Muscle layer of duodenum (tissue), 2 donors: ENCODE measurements around the gene TMEM150A.
"Not testable (repeated sequence)": the region's sequence is repeated elsewhere in the genome, so short reads cannot be mapped to it uniquely, and the experiment has no call there.

ENCODE experiments used
- H3K27ac ChIP-seq: one replicate; pipeline ENCODE4 v1.7.0; 2013; ENCODE audit warnings: mild to moderate bottlenecking, low read length
- H3K27me3 ChIP-seq: one replicate; pipeline ENCODE4 v1.7.0; 2013; ENCODE audit warnings: low read depth, mild to moderate bottlenecking, control low read depth, low read length
- H3K36me3 ChIP-seq, 2 donors: one replicate each; pipeline ENCODE4 v1.7.0; 2013; ENCODE audit warnings: low read length in 2 of 2, control low read depth in 1 of 2, mild to moderate bottlenecking in 1 of 2; ENCODE audit not compliant: insufficient read depth in 2 of 2, control insufficient read depth in 1 of 2
- H3K4me1 ChIP-seq, 2 donors: one replicate each; pipeline ENCODE4 v1.7.0; 2013; ENCODE audit warnings: low read length in 2 of 2, mild to moderate bottlenecking in 2 of 2, control low read depth in 1 of 2, moderate library complexity in 1 of 2; ENCODE audit not compliant: insufficient read depth in 2 of 2, control insufficient read depth in 1 of 2
- H3K4me3 ChIP-seq, 2 donors: one replicate each; pipeline ENCODE4 v1.7.0; 2013; ENCODE audit warnings: low read length in 2 of 2, low read depth in 1 of 2, mild to moderate bottlenecking in 1 of 2
- H3K9me3 ChIP-seq, 2 donors: one replicate each; pipeline ENCODE4 v1.7.0; 2013; ENCODE audit warnings: low read length in 2 of 2, control low read depth in 1 of 2, mild to moderate bottlenecking in 1 of 2; ENCODE audit not compliant: control insufficient read depth in 1 of 2
- donor health status: healthy.

TMEM150A gene

DNA sequence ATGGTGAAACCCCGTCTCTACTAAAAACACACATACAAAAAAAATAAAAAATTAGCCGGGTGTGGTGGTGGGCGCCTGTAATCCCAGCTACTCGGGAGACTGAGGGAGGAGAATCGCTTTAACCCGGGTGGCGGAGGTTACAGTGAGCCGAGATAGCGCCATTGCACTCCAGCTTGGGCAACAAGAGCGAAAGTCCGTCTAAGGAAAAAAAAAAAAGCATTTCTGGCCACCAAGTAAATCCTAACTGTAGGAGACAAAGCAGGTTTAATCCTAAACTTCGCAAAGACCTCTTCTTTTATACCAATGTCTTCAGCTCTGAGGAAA lies 42.1 kb downstream of the TMEM150A start:
- Histone ChIP-seq H3K36me3 (peaks cover 11 to 20% of the 10 kb centered on the region in 2 donors), H3K4me1 (peaks cover 3 to 14% of the 10 kb centered on the region in 2 donors), H3K4me3 (peak overlapping the region; percentile 87 to 95)
- not testable (repeated sequence) for H3K27me3 ChIP-seq, H3K9me3 ChIP-seq, H3K27ac ChIP-seq

DNA sequence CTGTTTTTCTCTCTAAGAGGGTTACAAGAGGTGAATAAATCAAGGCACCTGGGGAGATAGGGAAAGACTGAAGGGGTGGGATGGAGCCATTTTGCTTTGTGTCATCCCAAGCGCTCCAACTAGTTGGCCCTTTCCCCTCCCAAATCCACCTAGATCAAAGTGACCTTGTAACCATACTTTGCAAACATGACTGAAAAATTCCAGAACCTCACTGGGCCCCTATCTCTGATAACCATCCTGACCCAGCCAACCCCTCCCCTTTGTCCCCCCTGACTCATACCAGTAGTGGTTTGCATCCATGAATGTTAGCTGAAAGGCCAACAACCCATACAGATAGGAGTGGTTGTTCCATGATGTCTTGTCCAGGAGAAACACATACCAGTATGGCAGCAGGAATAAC lies 44.3 kb downstream of the TMEM150A start:
- H3K27me3 ChIP-seq: no peaks in the 10 kb centered on the region
- peaks cover 3 to 14% of the 10 kb centered on the region in 2 donors for H3K4me1 ChIP-seq
- no peaks in the 10 kb centered on the region for H3K9me3 ChIP-seq
- H3K36me3 ChIP-seq: peaks cover 30 to 32% of the 10 kb centered on the region in 2 donors
- no peak overlapping the region for H3K4me3 ChIP-seq
- no peak overlapping the region for H3K27ac ChIP-seq

DNA sequence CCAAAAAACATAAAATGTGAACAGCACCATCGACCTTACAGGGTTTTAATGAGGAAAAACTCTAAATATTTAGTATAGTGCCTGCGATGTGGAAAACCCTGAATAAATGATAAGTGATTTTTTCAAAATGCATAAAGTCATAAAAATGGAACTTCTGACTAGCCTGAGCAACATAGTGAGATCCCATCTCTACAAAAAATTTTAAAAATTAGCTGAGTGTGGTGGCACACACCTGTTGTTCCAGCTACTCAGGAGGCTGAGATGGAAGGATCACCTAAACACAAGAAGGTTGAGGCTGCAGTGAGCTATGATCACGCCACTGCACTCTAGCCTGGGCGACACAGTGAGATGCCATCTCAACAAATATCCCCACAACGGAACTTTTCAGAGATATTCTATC lies 45.4 kb downstream of the TMEM150A start:
- H3K36me3 ChIP-seq: peaks cover 40 to 42% of the 10 kb centered on the region in 2 donors
- H3K27ac ChIP-seq: no peak overlapping the region
- H3K4me3 ChIP-seq: no peak overlapping the region
- H3K9me3 ChIP-seq: no peaks in the 10 kb centered on the region
- H3K4me1 ChIP-seq: peaks cover 3 to 16% of the 10 kb centered on the region in 2 donors
- no peaks in the 10 kb centered on the region for H3K27me3 ChIP-seq

GRCh38 chr2:85554980-85555612 lies 47.4 kb downstream of the TMEM150A start:
- H3K36me3 ChIP-seq: peaks cover 59 to 61% of the 10 kb centered on the region in 2 donors
- H3K4me1 ChIP-seq: peaks cover 3 to 13% of the 10 kb centered on the region in 2 donors
- H3K27ac ChIP-seq: no peak overlapping the region
- H3K4me3 ChIP-seq: no peak overlapping the region
- no peaks in the 10 kb centered on the region for H3K9me3 ChIP-seq
- H3K27me3 ChIP-seq: no peaks in the 10 kb centered on the region

- H3K27me3 ChIP-seq: no peaks in the 10 kb centered on the region
- no peaks in the 10 kb centered on the region for H3K9me3 ChIP-seq
- peaks cover 0 to 7% of the 10 kb centered on the region in 2 donors for H3K4me1 ChIP-seq
- no peak overlapping the region for H3K4me3 ChIP-seq
- no peak overlapping the region for H3K27ac ChIP-seq
- peaks cover 61 to 63% of the 10 kb centered on the region in 2 donors for H3K36me3 ChIP-seq
These were observed 49.3 kb downstream of the TMEM150A start for GRCh38 chr2:85553184-85553583.

GRCh38 chr2:85551698-85552678 lies 50.5 kb downstream of the TMEM150A start:
- no peaks in the 10 kb centered on the region for H3K9me3 ChIP-seq
- H3K4me3 ChIP-seq: no peak overlapping the region
- peaks cover 58 to 61% of the 10 kb centered on the region in 2 donors for H3K36me3 ChIP-seq
- H3K4me1 ChIP-seq: peaks cover 0 to 7% of the 10 kb centered on the region in 2 donors
- no peaks in the 10 kb centered on the region for H3K27me3 ChIP-seq
- no peak overlapping the region for H3K27ac ChIP-seq

DNA sequence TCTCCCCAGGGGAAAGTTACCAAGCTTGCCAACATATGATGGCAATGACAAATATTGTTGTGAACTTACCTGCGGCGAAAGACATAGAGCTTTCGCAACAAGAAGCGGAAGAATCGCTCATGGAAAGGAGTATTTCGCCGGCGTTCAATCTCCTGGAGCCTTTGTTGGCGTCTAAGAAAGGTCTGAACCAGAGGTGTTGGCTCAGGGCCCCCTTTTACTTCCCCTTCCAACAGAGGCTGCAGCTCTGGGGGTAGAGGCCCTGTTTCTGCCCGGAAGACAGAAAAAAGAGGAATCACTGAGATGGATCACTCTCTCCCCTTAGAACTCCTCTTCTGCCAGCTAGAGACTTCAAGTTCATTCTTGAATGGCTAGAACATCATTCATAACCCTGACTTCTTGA lies 52.0 kb downstream of the TMEM150A start:
- Histone ChIP-seq H3K4me3 (no peak overlapping the region), H3K9me3 (no peaks in the 10 kb centered on the region), H3K36me3 (peaks cover 51 to 61% of the 10 kb centered on the region in 2 donors), H3K27me3 (no peaks in the 10 kb centered on the region), H3K4me1 (peaks cover 0 to 7% of the 10 kb centered on the region in 2 donors), H3K27ac (peak overlapping the region; percentile 28)

GRCh38 chr2:85549826-85550225 lies 52.7 kb downstream of the TMEM150A start:
- H3K36me3 ChIP-seq: peaks cover 52 to 61% of the 10 kb centered on the region in 2 donors

GRCh38 chr2:85549095-85549494 lies 53.4 kb downstream of the TMEM150A start:
- Histone ChIP-seq H3K36me3 (peaks cover 55 to 63% of the 10 kb centered on the region in 2 donors), H3K4me3 (no peak overlapping the region), H3K9me3 (no peaks in the 10 kb centered on the region), H3K27ac (no peak overlapping the region), H3K4me1 (peaks cover 0 to 11% of the 10 kb centered on the region in 2 donors), H3K27me3 (no peaks in the 10 kb centered on the region)

More at GRCh38 chr2:85549826-85550225, 52.7 kb downstream of the TMEM150A start:
- Histone ChIP-seq H3K4me3 (no peak overlapping the region), H3K4me1 (peaks cover 0 to 7% of the 10 kb centered on the region in 2 donors), H3K9me3 (no peaks in the 10 kb centered on the region), H3K27ac (peak overlapping the region; percentile 28), H3K27me3 (no peaks in the 10 kb centered on the region)

DNA sequence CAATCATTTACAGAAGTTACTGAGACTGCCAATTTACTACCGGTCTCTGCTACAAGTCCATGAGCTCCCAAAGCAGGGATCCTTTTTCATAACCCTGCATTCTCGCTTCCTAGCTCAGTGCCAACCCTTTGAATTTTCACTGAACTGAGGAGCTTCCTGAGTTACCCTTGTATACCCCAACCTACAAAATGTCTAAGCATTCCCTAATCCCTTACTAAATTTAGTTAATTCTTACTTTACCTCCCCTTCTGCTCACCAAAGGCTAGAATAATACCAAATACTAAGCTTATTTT lies 53.9 kb downstream of the TMEM150A start:
- Histone ChIP-seq H3K36me3 (peaks cover 51 to 64% of the 10 kb centered on the region in 2 donors), H3K9me3 (no peaks in the 10 kb centered on the region), H3K27me3 (no peaks in the 10 kb centered on the region), H3K4me1 (peaks cover 0 to 15% of the 10 kb centered on the region in 2 donors), H3K27ac (no peak overlapping the region), H3K4me3 (no peak overlapping the region)
